Measurements from ENCODE around the gene APP.

Gene APP

GRCh38 chr21:25904044-25904695 lies 266.4 kb downstream of the APP start:
- no peak for FAIRE-seq
- DNase-seq (ENCODE audit: insufficient read length, low spot score): no peak
- TF ChIP-seq POLR2A (IDR thresholded peaks at IDR 0.05; ENCODE audit: low read depth, low read length) (no peak), TAF1 (IDR thresholded peaks at IDR 0.05; ENCODE audit: low read depth, low read length) (no peak), PAX5 (IDR thresholded peaks at IDR 0.05; ENCODE audit: insufficient read depth, low read length, severe bottlenecking) (no peak), SPI1 (IDR thresholded peaks at IDR 0.05; ENCODE audit: low read depth, low read length) (no peak), POLR2AphosphoS5 (IDR thresholded peaks at IDR 0.05; ENCODE audit: low read depth, low read length) (no peak), POU2F2 (IDR thresholded peaks at IDR 0.05; ENCODE audit: low read depth, low read length) (no peak)

- no peak for DNase-seq (ENCODE audit: insufficient read length, low spot score)
- no peak for FAIRE-seq
- TF ChIP-seq POLR2A (IDR thresholded peaks at IDR 0.05; ENCODE audit: low read depth, low read length) (no peak), SPI1 (IDR thresholded peaks at IDR 0.05; ENCODE audit: low read depth, low read length) (peak; percentile 39; the same call in 1 of the 2 replicates)
These were observed 267.0 kb downstream of the APP start for GRCh38 chr21:25903607-25904006.

- TF ChIP-seq POU2F2 (IDR thresholded peaks at IDR 0.05; ENCODE audit: low read depth, low read length) (no peak), SPI1 (IDR thresholded peaks at IDR 0.05; ENCODE audit: low read depth, low read length) (no peak), PAX5 (IDR thresholded peaks at IDR 0.05; ENCODE audit: insufficient read depth, low read length, severe bottlenecking) (no peak), POLR2A (IDR thresholded peaks at IDR 0.05; ENCODE audit: low read depth, low read length) (no peak), TAF1 (IDR thresholded peaks at IDR 0.05; ENCODE audit: low read depth, low read length) (no peak), POLR2AphosphoS5 (IDR thresholded peaks at IDR 0.05; ENCODE audit: low read depth, low read length) (no peak)
- DNase-seq (ENCODE audit: insufficient read length, low spot score): no peak
- no peak for FAIRE-seq
These were observed 269.1 kb downstream of the APP start for GRCh38 chr21:25901330-25901979.

- DNase-seq (ENCODE audit: insufficient read length, low spot score) (no peak), FAIRE-seq (no peak)
- TF ChIP-seq POLR2A (IDR thresholded peaks at IDR 0.05; ENCODE audit: low read depth, low read length) (no peak), PAX5 (IDR thresholded peaks at IDR 0.05; ENCODE audit: insufficient read depth, low read length, severe bottlenecking) (no peak), SPI1 (IDR thresholded peaks at IDR 0.05; ENCODE audit: low read depth, low read length) (no peak)
These were observed 271.9 kb downstream of the APP start for GRCh38 chr21:25898671-25899070.

GRCh38 chr21:25897383-25897782 lies 273.2 kb downstream of the APP start:
- FAIRE-seq (no peak), DNase-seq (ENCODE audit: insufficient read length, low spot score) (no peak)
- TF ChIP-seq POU2F2 (IDR thresholded peaks at IDR 0.05; ENCODE audit: low read depth, low read length) (no peak), POLR2A (IDR thresholded peaks at IDR 0.05; ENCODE audit: low read depth, low read length) (no peak), TAF1 (IDR thresholded peaks at IDR 0.05; ENCODE audit: low read depth, low read length) (no peak), POLR2AphosphoS5 (IDR thresholded peaks at IDR 0.05; ENCODE audit: low read depth, low read length) (no peak), SPI1 (IDR thresholded peaks at IDR 0.05; ENCODE audit: low read depth, low read length) (no peak), PAX5 (IDR thresholded peaks at IDR 0.05; ENCODE audit: insufficient read depth, low read length, severe bottlenecking) (no peak)

GRCh38 chr21:25896501-25897056 lies 274.0 kb downstream of the APP start:
- DNase-seq (ENCODE audit: insufficient read length, low spot score) (no peak), FAIRE-seq (no peak)
- no peak for TF ChIP-seq POU2F2 (IDR thresholded peaks at IDR 0.05; ENCODE audit: low read depth, low read length)
- TF ChIP-seq POLR2AphosphoS5 (IDR thresholded peaks at IDR 0.05; ENCODE audit: low read depth, low read length): no peak
- TF ChIP-seq POLR2A (IDR thresholded peaks at IDR 0.05; ENCODE audit: low read depth, low read length): no peak
- TF ChIP-seq SPI1 (IDR thresholded peaks at IDR 0.05; ENCODE audit: low read depth, low read length): no peak
- no peak for TF ChIP-seq TAF1 (IDR thresholded peaks at IDR 0.05; ENCODE audit: low read depth, low read length)
- TF ChIP-seq PAX5 (IDR thresholded peaks at IDR 0.05; ENCODE audit: insufficient read depth, low read length, severe bottlenecking): no peak

- TF ChIP-seq TAF1 (IDR thresholded peaks at IDR 0.05; ENCODE audit: low read depth, low read length) (no peak), POLR2A (IDR thresholded peaks at IDR 0.05; ENCODE audit: low read depth, low read length) (no peak), POU2F2 (IDR thresholded peaks at IDR 0.05; ENCODE audit: low read depth, low read length) (no peak), POLR2AphosphoS5 (IDR thresholded peaks at IDR 0.05; ENCODE audit: low read depth, low read length) (no peak), SPI1 (IDR thresholded peaks at IDR 0.05; ENCODE audit: low read depth, low read length) (no peak), PAX5 (IDR thresholded peaks at IDR 0.05; ENCODE audit: insufficient read depth, low read length, severe bottlenecking) (no peak)
- FAIRE-seq (no peak), DNase-seq (ENCODE audit: insufficient read length, low spot score) (no peak)
These were observed 274.9 kb downstream of the APP start for GRCh38 chr21:25895565-25896205.

- FAIRE-seq (no peak), DNase-seq (ENCODE audit: insufficient read length, low spot score) (no peak)
- TF ChIP-seq POLR2AphosphoS5 (IDR thresholded peaks at IDR 0.05; ENCODE audit: low read depth, low read length): no peak
- TF ChIP-seq POU2F2 (IDR thresholded peaks at IDR 0.05; ENCODE audit: low read depth, low read length): no peak
- no peak for TF ChIP-seq SPI1 (IDR thresholded peaks at IDR 0.05; ENCODE audit: low read depth, low read length)
- TF ChIP-seq PAX5 (IDR thresholded peaks at IDR 0.05; ENCODE audit: insufficient read depth, low read length, severe bottlenecking): no peak
- no peak for TF ChIP-seq POLR2A (IDR thresholded peaks at IDR 0.05; ENCODE audit: low read depth, low read length)
- TF ChIP-seq TAF1 (IDR thresholded peaks at IDR 0.05; ENCODE audit: low read depth, low read length): no peak
These were observed 277.4 kb downstream of the APP start for GRCh38 chr21:25893191-25893590.

GRCh38 chr21:25891596-25891995 lies 279.0 kb downstream of the APP start:
- TF ChIP-seq POU2F2 (IDR thresholded peaks at IDR 0.05; ENCODE audit: low read depth, low read length) (no peak), TAF1 (IDR thresholded peaks at IDR 0.05; ENCODE audit: low read depth, low read length) (no peak), SPI1 (IDR thresholded peaks at IDR 0.05; ENCODE audit: low read depth, low read length) (no peak), POLR2A (IDR thresholded peaks at IDR 0.05; ENCODE audit: low read depth, low read length) (no peak), PAX5 (IDR thresholded peaks at IDR 0.05; ENCODE audit: insufficient read depth, low read length, severe bottlenecking) (no peak), POLR2AphosphoS5 (IDR thresholded peaks at IDR 0.05; ENCODE audit: low read depth, low read length) (no peak)
- no peak for FAIRE-seq
- DNase-seq (ENCODE audit: insufficient read length, low spot score): no peak

All from GM12891 (cell line).